Natural killer cell (primary cell): ENCODE results near the gene PRKG1. TPM values are rescaled to one million over a fixed set of nuclear protein-coding genes. Genes with fewer than 3 reads are reported as not detected.

Source experiments
- ATAC-seq, 3 donors: fragments of 150-1000 bp in 2 of 3; fragments of 200-7000 bp in 1 of 3; cut with Tn5 transposase; 1 replicate in 1 of 3; 2 replicates in 2 of 3; pipeline ENCODE4 v1.10.0; 2021; ENCODE audit warnings: mild to moderate bottlenecking in 2 of 3, moderate library complexity in 2 of 3
- DNase-seq, 2 donors: peaks; one replicate each; pipeline versions ENCODE4 v3.0.0 to v3.0.0-alpha.2; 2013 to 2021; ENCODE audit warnings: mixed read lengths in 1 of 2
- H3K27ac ChIP-seq: one replicate; pipeline ENCODE4 v1.5.1; 2013; ENCODE audit warnings: mild to moderate bottlenecking, low read length
- H3K27me3 ChIP-seq: one replicate; pipeline ENCODE4 v1.6.1; 2013; ENCODE audit warnings: low read length; ENCODE audit not compliant: control insufficient read depth, insufficient read depth
- H3K36me3 ChIP-seq: one replicate; pipeline ENCODE4 v1.6.1; 2013; ENCODE audit warnings: low read length; ENCODE audit not compliant: control insufficient read depth, insufficient read depth
- H3K4me1 ChIP-seq: one replicate; pipeline ENCODE4 v1.6.1; 2013; ENCODE audit warnings: low read length; ENCODE audit not compliant: control insufficient read depth, insufficient read depth
- H3K4me3 ChIP-seq: one replicate; pipeline ENCODE4 v1.5.1; 2013; ENCODE audit warnings: low read length
- H3K9me3 ChIP-seq: one replicate; pipeline ENCODE4 v1.6.1; 2013; ENCODE audit warnings: low read length; ENCODE audit not compliant: control insufficient read depth, insufficient read depth
- H3K27ac Mint-ChIP-seq, 2 donors: one replicate each; pipeline ENCODE4 v1.8.0; 2022; ENCODE audit warnings: mild to moderate bottlenecking in 2 of 2, mixed read lengths in 2 of 2, moderate library complexity in 1 of 2
- H3K27me3 Mint-ChIP-seq, 2 donors: one replicate each; pipeline ENCODE4 v1.8.0; 2022; ENCODE audit warnings: low read depth in 2 of 2, mixed read lengths in 2 of 2
- H3K36me3 Mint-ChIP-seq: one replicate; pipeline ENCODE4 v1.8.0; 2022; ENCODE audit warnings: mixed read lengths
- H3K4me1 Mint-ChIP-seq, 2 donors: one replicate each; pipeline ENCODE4 v1.8.0; 2022; ENCODE audit warnings: mixed read lengths in 2 of 2
- H3K4me3 Mint-ChIP-seq: one replicate; pipeline ENCODE4 v1.8.0; 2022; ENCODE audit warnings: mild to moderate bottlenecking, moderate library complexity, mixed read lengths
- H3K9me3 Mint-ChIP-seq, 2 donors: one replicate each; pipeline ENCODE4 v1.8.0; 2022; ENCODE audit warnings: mixed read lengths in 2 of 2
- CTCF ChIP-seq: fragments of 200-600 bp; IDR thresholded peaks from one replicate; pipeline ENCODE4 v1.8.0; 2022; ENCODE audit warnings: antibody characterized with exemption
- WGBS: methylation state at CpG from one replicate; pipeline ENCODE4 v1.1.7; 2013; ENCODE audit warnings: missing lambda C conversion rate; ENCODE audit not compliant: insufficient coverage; 5-methylcytosine and 5-hydroxymethylcytosine counted together
- intact Hi-C: fragments of 100-400 bp; cut with micrococcal nuclease; formaldehyde crosslinking; loops from one replicate; pipeline ENCODE4 v1.14.2; 2022
- total RNA-seq, 4 donors: library from RNA; stranded (reverse); fragments of 120-200 nt in 1 of 4; gene quantifications; one replicate each; pipeline versions ENCODE4 v1.2.3 to v1.2.4, GENCODE V29; 2013 to 2022

Gene PRKG1
- total RNA-seq, 3 donors from 2014 or later (not counting 1 experiment from before 2014, with no cell fraction given), result 0.23 to 0.41 (median 0.35) TPM

- ATAC-seq (no peak), DNase-seq (no peak)
- WGBS, result 70% methylated on average over 2 of the region's 3 CpGs
- Mint-ChIP-seq H3K4me1 (no peaks in the 10 kb centered on the region), H3K4me3 (no peak overlapping the region), H3K36me3 (no peaks in the 10 kb centered on the region), H3K9me3 (no peaks in the 10 kb centered on the region), H3K27me3 (peaks cover 0 to 1% of the 10 kb centered on the region in 2 donors), H3K27ac (no peak overlapping the region)
- intact Hi-C loops, result no loop called here
- no peak overlapping the region for H3K27ac ChIP-seq
- TF ChIP-seq CTCF, result no peak
- no peaks in the 10 kb centered on the region for H3K4me1 ChIP-seq
- H3K9me3 ChIP-seq, result no peaks in the 10 kb centered on the region
- no peaks in the 10 kb centered on the region for H3K27me3 ChIP-seq
- H3K36me3 ChIP-seq, result no peaks in the 10 kb centered on the region
- no peak overlapping the region for H3K4me3 ChIP-seq
These were observed 574.8 kb downstream of the PRKG1 start for GRCh38 chr10:51649064-51649463.

- H3K27me3 Mint-ChIP-seq, result peaks cover 0 to 5% of the 10 kb centered on the region in 2 donors
- H3K4me3 Mint-ChIP-seq, result no peak overlapping the region
- no peaks in the 10 kb centered on the region for H3K9me3 ChIP-seq
- no peak overlapping the region for H3K27ac ChIP-seq
- no peaks in the 10 kb centered on the region for H3K4me1 ChIP-seq
- TF ChIP-seq CTCF, result no peak
- 83% methylated on average over 1 of the region's 1 CpG for WGBS
- no peak overlapping the region for H3K27ac Mint-ChIP-seq
- H3K4me3 ChIP-seq, result no peak overlapping the region
- no peaks in the 10 kb centered on the region for H3K4me1 Mint-ChIP-seq
- no peaks in the 10 kb centered on the region for H3K27me3 ChIP-seq
- no peaks in the 10 kb centered on the region for H3K36me3 ChIP-seq
- no peaks in the 10 kb centered on the region for H3K9me3 Mint-ChIP-seq
- ATAC-seq (no peak), DNase-seq (no peak)
- intact Hi-C loops, result no loop called here
- H3K36me3 Mint-ChIP-seq, result no peaks in the 10 kb centered on the region
These were observed 576.8 kb downstream of the PRKG1 start for GRCh38 chr10:51651063-51651462.

GRCh38 chr10:51653025-51653424, 578.7 kb downstream of the PRKG1 start:
- no peak for ATAC-seq

More at GRCh38 chr10:51653025-51653424, 578.7 kb downstream of the PRKG1 start:
- no peak overlapping the region for H3K27ac Mint-ChIP-seq
- Histone ChIP-seq H3K9me3 (no peaks in the 10 kb centered on the region), H3K4me3 (no peak overlapping the region), H3K36me3 (no peaks in the 10 kb centered on the region), H3K27me3 (no peaks in the 10 kb centered on the region), H3K4me1 (no peaks in the 10 kb centered on the region), H3K27ac (no peak overlapping the region)
- intact Hi-C loops, result no loop called here
- H3K9me3 Mint-ChIP-seq, result no peaks in the 10 kb centered on the region
- H3K4me1 Mint-ChIP-seq, result no peaks in the 10 kb centered on the region
- no peak overlapping the region for H3K4me3 Mint-ChIP-seq
- H3K27me3 Mint-ChIP-seq, result peaks cover 0 to 5% of the 10 kb centered on the region in 2 donors
- no peak for DNase-seq
- no peaks in the 10 kb centered on the region for H3K36me3 Mint-ChIP-seq
- no peak for TF ChIP-seq CTCF
